ENCODE results near the gene CTNNA2.

The CTNNA2 gene

GRCh38 chr2:79715338-79715737 is 202.5 kb downstream of the CTNNA2 start:
- no peak for DNase-seq

DNA sequence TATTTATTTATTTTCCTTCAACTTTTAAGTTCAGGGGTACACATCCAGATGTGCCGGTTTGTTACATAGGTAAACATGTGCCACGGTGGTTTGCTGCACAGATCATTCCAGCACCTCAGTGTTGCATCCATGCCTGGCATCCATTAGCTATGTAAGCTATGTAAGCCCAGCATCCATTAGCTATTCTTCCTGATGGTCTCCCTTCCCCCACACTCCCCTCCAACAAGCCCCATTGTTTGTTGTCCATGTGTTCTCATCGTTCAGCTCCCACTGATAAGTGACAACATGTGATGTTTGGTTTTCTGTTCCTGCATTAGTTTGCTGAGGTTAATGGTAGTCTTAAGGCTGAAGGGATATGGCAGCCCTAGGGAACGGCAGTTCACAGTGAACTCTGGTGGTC is 203.4 kb downstream of the CTNNA2 start:
- DNase-seq = no peak

- no peak for DNase-seq
Measured at GRCh38 chr2:79717364-79718007, 204.6 kb downstream of the CTNNA2 start.

GRCh38 chr2:79721061-79721460 is 208.2 kb downstream of the CTNNA2 start:
- DNase-seq = no peak

GRCh38 chr2:79721966-79722365 is 209.1 kb downstream of the CTNNA2 start:
- no peak for DNase-seq

DNA sequence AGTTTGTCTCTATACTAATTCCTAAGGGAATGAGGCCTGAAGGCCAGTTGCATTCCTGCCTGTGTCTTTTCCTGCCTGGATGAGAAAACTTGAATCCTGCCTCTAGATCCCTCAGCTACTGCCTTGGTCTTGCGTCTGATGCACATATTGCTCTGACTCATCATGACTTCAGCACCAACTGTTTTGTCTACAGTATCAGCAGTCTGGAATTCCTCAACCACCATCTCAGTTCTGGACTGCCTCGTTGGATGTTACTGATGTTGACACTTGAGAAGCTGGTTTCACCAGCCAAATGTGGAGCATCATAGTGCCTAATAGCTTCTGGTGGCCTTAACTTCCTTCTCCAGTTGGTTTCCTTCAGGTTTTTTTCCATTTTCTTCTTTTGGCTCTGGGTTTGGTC is 211.0 kb downstream of the CTNNA2 start:
- DNase-seq = no peak

DNA sequence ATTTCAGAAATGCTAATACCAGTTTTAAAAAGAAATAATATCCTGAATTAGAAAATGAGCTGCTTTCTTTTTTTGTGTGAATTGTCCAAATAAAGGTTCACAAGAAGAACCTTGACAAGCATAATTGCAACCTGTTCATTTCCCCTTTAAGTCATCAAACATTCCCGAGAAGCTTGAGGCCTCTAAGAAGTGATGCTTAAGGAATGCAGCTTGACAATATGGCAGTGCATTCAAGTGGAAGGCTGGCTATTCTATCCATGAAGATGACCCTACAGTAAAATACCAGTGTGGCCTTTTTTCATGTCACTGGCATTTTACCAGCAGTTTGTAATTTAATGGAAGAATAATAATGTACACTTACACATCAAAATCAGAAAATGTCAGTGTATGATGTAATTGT is 216.7 kb downstream of the CTNNA2 start:
- DNase-seq = no peak

GRCh38 chr2:79734518-79734917 is 221.7 kb downstream of the CTNNA2 start:
- DNase-seq = no peak

- no peak for DNase-seq
Measured at GRCh38 chr2:79740879-79741443, 228.1 kb downstream of the CTNNA2 start.

- DNase-seq = no peak
Measured at GRCh38 chr2:79750321-79750720, 237.5 kb downstream of the CTNNA2 start.

- DNase-seq = no peak
Measured at GRCh38 chr2:79757526-79757925, 244.7 kb downstream of the CTNNA2 start.

DNA sequence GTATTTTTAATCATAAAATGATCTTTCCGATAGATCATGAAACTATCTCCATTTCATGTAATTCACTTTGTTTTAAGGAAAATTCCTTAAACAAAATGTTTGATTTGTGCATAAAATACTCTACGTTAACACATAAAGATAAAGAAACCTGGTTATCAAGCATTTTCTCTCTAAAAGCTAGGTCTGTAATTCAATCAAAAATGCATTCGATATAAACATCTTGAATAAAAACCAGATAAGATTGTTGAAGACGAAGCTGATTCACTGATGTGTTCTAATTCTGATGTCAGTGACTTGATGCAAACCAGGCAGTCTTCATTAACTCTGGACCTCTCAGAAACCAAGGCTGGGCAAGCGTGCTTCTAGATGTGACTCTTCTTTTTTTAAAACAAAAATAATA is 245.2 kb downstream of the CTNNA2 start:
- no peak for DNase-seq

- no peak for DNase-seq
Measured at GRCh38 chr2:79758749-79759282, 246.0 kb downstream of the CTNNA2 start.

DNA sequence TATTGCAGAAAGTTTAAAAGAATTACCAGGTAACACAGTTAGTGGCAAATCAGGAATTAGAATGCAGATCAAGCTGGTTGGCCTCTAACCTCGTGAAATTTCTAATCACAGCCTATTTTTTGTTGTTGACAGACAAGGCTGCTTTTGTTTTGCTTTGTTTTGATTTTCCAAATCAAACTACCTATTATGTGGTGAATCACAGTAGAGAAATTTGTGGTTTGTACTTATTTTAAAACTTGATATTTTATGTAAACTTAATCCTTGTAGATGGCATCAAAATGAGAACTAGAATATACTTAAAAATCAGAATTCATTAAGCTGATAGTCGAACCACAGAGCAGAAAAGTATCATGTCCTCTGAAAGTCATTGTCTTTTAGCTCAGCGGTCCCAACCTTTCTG is 258.1 kb downstream of the CTNNA2 start:
- no peak for DNase-seq

GRCh38 chr2:79771493-79771892 is 258.6 kb downstream of the CTNNA2 start:
- no peak for DNase-seq

DNA sequence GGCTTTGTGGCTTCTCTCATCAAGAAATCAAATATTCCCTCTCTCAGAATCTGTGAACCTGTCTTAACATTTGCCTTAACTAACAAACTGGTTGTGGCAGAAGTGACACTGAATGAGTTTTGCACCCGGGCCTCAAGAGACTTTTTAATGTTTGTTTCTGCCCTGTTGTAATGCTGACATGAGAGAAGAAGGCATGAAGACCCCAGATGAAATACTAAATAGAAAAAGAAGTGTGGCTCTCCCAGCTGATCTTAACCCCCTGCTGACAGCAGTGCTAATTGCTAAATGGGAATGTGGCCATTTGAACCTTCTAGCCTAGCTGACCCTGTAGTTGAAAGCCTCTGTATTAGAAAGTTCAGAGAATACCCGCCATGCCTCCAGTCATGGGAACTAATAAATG is 261.2 kb downstream of the CTNNA2 start:
- DNase-seq = no peak

DNA sequence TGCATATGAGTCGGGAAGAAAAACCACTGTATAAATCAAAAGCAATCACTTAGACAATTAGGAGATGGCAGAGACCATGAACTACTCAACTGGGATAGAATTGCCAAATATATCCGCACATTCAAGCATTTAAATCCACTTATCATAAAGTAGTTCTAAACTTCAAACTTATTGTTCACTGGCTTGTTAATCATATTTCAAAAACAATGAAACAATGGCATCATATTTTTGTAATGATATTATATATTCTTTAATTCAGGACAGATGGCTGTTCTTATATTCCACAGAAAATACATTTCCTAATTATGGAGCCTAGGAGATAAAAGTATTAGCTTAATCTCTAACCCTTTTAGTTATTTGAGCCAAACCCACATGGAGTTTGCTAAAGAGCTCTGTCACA is 263.6 kb downstream of the CTNNA2 start:
- DNase-seq = no peak

GRCh38 chr2:79780781-79781180 is 267.9 kb downstream of the CTNNA2 start:
- no peak for DNase-seq

DNA sequence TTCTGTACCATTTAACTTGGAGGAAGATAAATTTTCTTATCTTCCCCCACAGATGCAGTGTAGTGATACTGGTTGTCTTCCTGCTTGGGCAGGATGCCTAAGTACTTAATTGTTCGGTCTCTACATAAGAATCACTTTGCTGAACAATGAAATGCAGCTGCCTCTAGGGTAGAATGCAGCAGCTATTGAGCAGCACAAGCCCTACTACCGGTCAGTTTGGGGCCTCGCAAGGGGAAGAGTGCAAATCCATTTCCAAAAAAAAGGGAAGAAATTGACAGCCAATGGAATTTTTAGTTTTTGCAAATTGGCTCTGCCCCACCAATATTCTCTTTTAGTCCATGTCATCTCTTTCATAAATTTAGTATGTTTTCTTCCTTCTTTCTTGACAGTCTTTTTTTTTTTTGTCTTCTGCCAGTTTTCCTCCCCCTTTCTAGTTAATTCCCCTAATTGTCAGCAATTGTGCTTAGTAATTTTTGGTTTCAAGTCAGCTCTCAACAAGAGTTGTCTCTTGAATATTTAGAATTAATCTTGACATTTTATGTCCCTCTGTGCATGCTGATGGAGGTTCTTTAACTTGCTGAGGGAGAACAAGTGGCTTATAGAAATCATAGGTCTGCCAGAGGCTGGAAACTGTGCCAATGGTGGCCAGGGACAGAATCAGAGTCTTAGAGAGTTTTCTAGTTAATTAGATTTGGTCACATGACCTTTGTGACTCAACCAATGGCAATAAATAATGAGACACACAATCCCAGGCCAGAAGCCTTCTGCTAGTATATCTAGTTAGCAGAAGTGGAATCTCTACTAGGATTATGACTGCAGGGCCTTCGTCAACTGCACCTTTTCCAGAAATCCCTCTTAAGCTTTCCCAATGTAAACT is 270.0 kb downstream of the CTNNA2 start:
- DNase-seq = no peak

DNA sequence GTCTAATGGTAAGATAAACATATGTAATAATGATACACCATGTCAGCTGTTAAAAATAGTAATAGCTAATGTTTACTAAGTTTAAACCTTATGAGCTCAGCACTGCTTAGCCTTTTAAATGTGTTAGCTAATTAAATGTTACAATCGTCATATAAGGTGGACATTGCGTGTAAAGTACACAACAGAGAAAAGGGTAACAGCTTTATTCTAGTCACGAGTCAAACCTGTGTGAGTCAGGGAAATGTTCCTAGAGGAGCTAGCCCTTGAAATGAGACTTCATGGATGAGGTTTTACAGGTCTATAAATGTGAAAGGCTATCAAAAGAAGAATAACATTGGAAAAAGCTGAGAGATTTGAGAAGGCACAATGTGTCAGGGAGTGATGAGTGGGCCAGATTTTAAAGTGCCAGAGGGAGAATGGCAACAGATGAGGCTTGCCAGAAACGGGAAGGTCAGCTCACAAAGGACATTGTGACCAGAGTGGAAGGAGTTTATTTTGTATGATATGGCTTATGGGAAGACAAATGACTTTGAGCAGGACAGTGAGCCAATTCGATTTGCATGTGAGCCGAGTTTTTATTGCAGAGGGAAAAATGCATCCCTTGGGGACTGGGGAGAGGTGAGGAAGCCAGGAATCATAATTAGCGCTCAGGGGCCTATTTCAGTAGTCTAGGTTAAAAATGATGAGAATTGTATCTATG is 276.3 kb downstream of the CTNNA2 start:
- no peak for DNase-seq

- no peak for DNase-seq
Measured at GRCh38 chr2:79789811-79790210, 277.0 kb downstream of the CTNNA2 start.

DNA sequence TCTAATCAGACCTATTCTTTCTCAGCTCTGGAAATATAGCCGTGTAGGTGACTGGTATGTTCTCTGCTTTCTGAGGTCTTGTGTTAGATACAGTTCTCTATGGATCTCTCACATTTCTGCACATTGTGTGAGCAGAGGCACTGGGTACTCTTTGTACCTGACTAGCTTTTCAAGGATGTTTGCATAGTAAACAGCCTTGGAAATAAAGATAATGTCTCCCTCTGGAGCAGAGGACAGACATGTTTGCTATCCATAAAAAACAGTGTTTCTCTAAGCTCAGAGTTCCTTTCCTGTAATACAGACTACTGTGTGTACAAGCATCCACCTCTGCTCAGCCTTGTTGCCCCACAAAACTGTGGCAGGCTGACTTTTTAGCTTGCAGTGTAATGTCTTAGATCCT is 279.2 kb downstream of the CTNNA2 start:
- DNase-seq = no peak

- no peak for DNase-seq
Measured at GRCh38 chr2:79793006-79793405, 280.2 kb downstream of the CTNNA2 start.
